Ovary (tissue), 3 donors: ENCODE data around the gene CITED4.

Source experiments
- CTCF ChIP-seq, 3 donors: fragments of 450-650 bp in 2 of 3; fragments of 200-600 bp in 1 of 3; IDR thresholded peaks; one replicate each; pipeline versions ENCODE4 v1.5.1 to v1.8.0; 2016 to 2022; ENCODE audit warnings: antibody characterized with exemption in 3 of 3, mild to moderate bottlenecking in 1 of 3
- POLR2A ChIP-seq: fragments of 450-650 bp; IDR thresholded peaks from one replicate; pipeline ENCODE4 v1.6.1; 2017; ENCODE audit warnings: antibody characterized with exemption, mild to moderate bottlenecking, moderate library complexity
- donor health status: DM: no; HTN: no; CAD: no.

- TF ChIP-seq POLR2A = no peak
- no peak for TF ChIP-seq CTCF (IDR thresholded peaks at IDR 0.05)
Measured at GRCh38 chr1:40901886-40902852, 40.0 kb upstream of the CITED4 start.
